Activated CD4-positive, CD25-positive, alpha-beta regulatory T cell (primary cell): ENCODE data around the gene HS3ST5.
"Not testable (repeated sequence)": the region's sequence is repeated elsewhere in the genome, so short reads cannot be mapped to it uniquely, and the experiment has no call there.

Source experiments
- DNase-seq, 4 experiments: peaks; one replicate each; lab custom pipeline; 2025; lab: John Stamatoyannopoulos, UW

The HS3ST5 gene

GRCh38 chr6:114087496-114087895, 255.3 kb downstream of the HS3ST5 start:
- no peak for DNase-seq

GRCh38 chr6:114085211-114085610, 257.6 kb downstream of the HS3ST5 start:
- no peak for DNase-seq

GRCh38 chr6:114084327-114084890, 258.4 kb downstream of the HS3ST5 start:
- DNase-seq, result no peak

GRCh38 chr6:114083251-114083650, 259.6 kb downstream of the HS3ST5 start:
- no peak for DNase-seq

GRCh38 chr6:114081730-114082129, 261.1 kb downstream of the HS3ST5 start:
- no peak for DNase-seq

GRCh38 chr6:114080891-114081510, 261.8 kb downstream of the HS3ST5 start:
- DNase-seq, result no peak

- DNase-seq, result not testable (repeated sequence)
Measured at GRCh38 chr6:114080410-114080809, 262.4 kb downstream of the HS3ST5 start.

- DNase-seq, result no peak
Measured at GRCh38 chr6:114075777-114076176, 267.0 kb downstream of the HS3ST5 start.

- no peak for DNase-seq
Measured at GRCh38 chr6:114075300-114075699, 267.5 kb downstream of the HS3ST5 start.

GRCh38 chr6:114068771-114069170, 274.1 kb downstream of the HS3ST5 start:
- DNase-seq, result no peak

- no peak for DNase-seq
Measured at GRCh38 chr6:114068116-114068515, 274.7 kb downstream of the HS3ST5 start.

GRCh38 chr6:114064862-114065261, 278.0 kb downstream of the HS3ST5 start:
- DNase-seq, result no peak

- DNase-seq, result no peak
Measured at GRCh38 chr6:114063956-114064355, 278.9 kb downstream of the HS3ST5 start.

- no peak for DNase-seq
Measured at GRCh38 chr6:114062199-114062598, 280.6 kb downstream of the HS3ST5 start.

GRCh38 chr6:114061741-114062140, 281.1 kb downstream of the HS3ST5 start:
- no peak for DNase-seq

- DNase-seq, result no peak
Measured at GRCh38 chr6:114061116-114061515, 281.7 kb downstream of the HS3ST5 start.

GRCh38 chr6:114058435-114058834, 284.4 kb downstream of the HS3ST5 start:
- DNase-seq, result no peak

GRCh38 chr6:114055763-114056162, 287.1 kb downstream of the HS3ST5 start:
- DNase-seq, result no peak

GRCh38 chr6:114055349-114055748, 287.5 kb downstream of the HS3ST5 start:
- no peak for DNase-seq

GRCh38 chr6:114053791-114054190, 289.0 kb downstream of the HS3ST5 start:
- DNase-seq, result no peak

GRCh38 chr6:114052141-114052540, 290.7 kb downstream of the HS3ST5 start:
- DNase-seq, result no peak

GRCh38 chr6:114051031-114051430, 291.8 kb downstream of the HS3ST5 start:
- DNase-seq, result no peak

GRCh38 chr6:114049367-114049966, 293.4 kb downstream of the HS3ST5 start:
- no peak for DNase-seq

- not testable (repeated sequence) for DNase-seq
Measured at GRCh38 chr6:114044566-114044965, 298.3 kb downstream of the HS3ST5 start.
